Measurements from ENCODE around the gene LIMA1.

GRCh38 chr12:50314636-50315312 is 31.5 kb upstream of the LIMA1 start:
- peak in 4 of 6 experiments; percentile 36 to 66 (median 51) for TF ChIP-seq CTCF (IDR thresholded peaks at IDR 0.05)
- no peak for TF ChIP-seq POLR2A (IDR thresholded peaks at IDR 0.05)

Measured in thyroid gland (tissue), 4 donors.